GM12873 (cell line): ENCODE measurements around the gene CDH13.
A peak's percentile ranks its signal among the peaks of the same experiment; 100 is the strongest.

Source experiments
- CTCF ChIP-seq: IDR thresholded peaks from 2 replicates; pipeline ENCODE4 v1.5.1; 2012; ENCODE audit warnings: low read depth, mild to moderate bottlenecking, moderate library complexity, low read length, control low read depth; ENCODE audit not compliant: insufficient read depth; ENCODE audit errors: missing control alignments

CDH13 gene

GRCh38 chr16:82660966-82661365 is 34.2 kb downstream of the CDH13 start:
- no peak for TF ChIP-seq CTCF

- TF ChIP-seq CTCF: no peak
These were observed 37.4 kb downstream of the CDH13 start for GRCh38 chr16:82664181-82664580.

- no peak for TF ChIP-seq CTCF
These were observed 38.3 kb downstream of the CDH13 start for GRCh38 chr16:82665025-82665424.

- TF ChIP-seq CTCF: no peak
These were observed 40.7 kb downstream of the CDH13 start for GRCh38 chr16:82667437-82667836.

GRCh38 chr16:82668094-82668493 is 41.3 kb downstream of the CDH13 start:
- TF ChIP-seq CTCF: no peak

- TF ChIP-seq CTCF: peak; percentile 53
These were observed 45.0 kb downstream of the CDH13 start for GRCh38 chr16:82671741-82672140.

- no peak for TF ChIP-seq CTCF
These were observed 45.9 kb downstream of the CDH13 start for GRCh38 chr16:82672676-82673075.
